GM18520 (cell line): ENCODE measurements around the gene CNPY1.

ENCODE experiments used
- ATAC-seq: cut with Tn5 transposase; IDR thresholded peaks from one replicate; pipeline ENCODE4 v1.9.1; 2021; ENCODE audit not compliant: unreplicated experiment

Gene CNPY1

GRCh38 chr7:155456738-155457543, 89.4 kb downstream of the CNPY1 start:
- ATAC-seq = no peak

DNA sequence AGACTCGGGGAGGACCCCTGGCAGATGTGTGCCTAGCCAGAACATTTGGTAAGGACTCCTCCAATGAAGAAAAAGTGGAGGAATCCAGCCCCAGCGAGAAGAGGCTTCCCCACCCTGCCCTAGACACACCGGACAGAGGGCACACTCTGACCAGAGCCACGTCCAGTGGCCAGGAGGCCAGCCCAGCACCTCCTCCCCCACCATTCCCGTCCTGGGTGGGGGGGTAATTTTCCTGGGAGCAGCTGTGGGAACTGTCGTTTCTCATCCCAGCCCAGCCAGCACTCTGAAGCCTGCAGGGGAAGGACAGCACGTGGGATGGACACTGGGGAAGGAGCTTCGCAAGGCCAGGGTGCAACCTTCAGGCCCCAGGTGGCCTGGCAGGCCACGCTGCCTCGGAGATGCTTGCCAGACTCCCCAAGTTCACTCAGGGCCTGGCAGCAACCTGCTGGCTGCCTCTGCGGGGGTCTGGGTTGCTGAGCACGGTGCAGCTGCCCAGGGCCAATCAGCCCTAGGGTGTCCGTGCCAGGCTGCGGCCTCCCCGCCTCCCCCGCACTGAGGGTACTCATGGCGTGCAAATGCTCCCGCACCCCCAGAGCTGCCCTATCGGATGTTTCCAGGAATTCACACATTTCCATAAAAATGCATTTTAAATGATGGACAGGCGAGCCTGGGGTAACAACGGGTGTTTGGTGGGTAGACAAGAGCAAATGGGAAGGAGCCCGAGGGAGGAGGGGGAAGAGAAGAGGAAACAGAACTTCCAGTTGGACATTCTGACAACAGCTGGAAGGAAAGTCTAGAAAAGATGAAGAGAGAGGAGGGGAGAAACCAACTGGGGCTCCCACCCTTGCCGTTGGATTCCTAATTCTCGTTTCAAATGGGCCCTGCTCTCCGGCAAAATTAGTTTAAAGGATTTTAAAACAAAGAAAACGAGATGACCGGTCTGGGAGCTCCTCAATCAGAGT, 90.3 kb downstream of the CNPY1 start:
- ATAC-seq = no peak

DNA sequence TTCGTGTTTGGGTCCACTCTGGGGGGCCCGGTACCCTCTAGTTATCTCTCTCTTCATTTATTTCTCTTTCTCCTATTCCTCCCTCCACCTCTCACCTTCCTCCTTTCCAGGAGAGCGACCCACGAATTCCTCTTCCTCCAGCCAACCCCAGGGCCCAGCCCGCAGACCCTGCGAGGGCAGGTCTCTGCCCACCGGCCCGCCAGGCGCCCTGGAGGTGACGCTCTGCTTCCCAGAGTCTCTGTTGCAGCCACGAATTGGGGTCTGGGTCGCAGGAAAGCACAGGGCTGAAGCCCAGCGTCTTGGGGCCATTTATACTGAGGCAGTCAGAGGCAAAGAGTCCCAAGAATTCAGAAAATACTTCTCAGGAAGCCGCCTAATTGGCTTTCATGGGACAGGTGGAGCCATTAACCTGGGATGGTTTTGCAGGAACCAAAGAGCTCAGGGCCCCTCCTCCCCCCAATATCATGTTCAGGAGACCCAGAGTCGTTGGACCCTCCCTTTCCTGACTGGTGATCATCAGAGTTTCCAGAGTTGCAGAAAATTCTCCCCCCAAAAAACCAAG, 91.1 kb downstream of the CNPY1 start:
- no peak for ATAC-seq

- ATAC-seq = no peak
These were observed 91.9 kb downstream of the CNPY1 start for GRCh38 chr7:155454183-155455112.

- ATAC-seq = no peak
These were observed 92.8 kb downstream of the CNPY1 start for GRCh38 chr7:155453296-155454182.

- no peak for ATAC-seq
These were observed 93.7 kb downstream of the CNPY1 start for GRCh38 chr7:155452505-155453295.

DNA sequence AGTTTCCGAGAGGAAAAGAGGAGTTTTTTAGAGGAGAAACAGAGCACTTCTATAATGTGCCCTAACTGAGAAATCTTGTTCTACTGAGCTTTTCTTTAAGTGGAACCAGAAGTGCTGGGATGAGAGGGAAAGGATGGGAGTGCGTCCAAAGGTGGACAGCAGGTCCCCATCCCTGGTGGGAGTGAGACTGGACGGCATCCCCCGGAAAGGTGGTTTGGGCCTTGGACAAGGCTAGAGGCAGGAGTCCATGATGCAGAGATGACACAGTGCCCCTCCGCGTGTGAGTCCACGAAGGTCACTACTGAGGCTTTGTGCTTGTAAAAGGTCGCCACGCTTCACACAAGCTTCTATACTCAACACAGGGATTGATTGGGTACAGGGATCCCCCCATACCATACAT, 94.5 kb downstream of the CNPY1 start:
- no peak for ATAC-seq
